OCI-M2 (cell line): ENCODE measurements around the gene QRFP.

ENCODE experiments used
- DNase-seq: peaks from one replicate; lab custom pipeline; 2025; ENCODE audit not compliant: unreplicated experiment; lab: John Stamatoyannopoulos, UW

The QRFP gene

GRCh38 chr9:130896233-130897014, at the start of gene QRFP:
Gene QRFP, minus strand, starts transcription at chr9:130896812. Its CDS starts 2,974 bp downstream, at chr9:130893838.
- DNase-seq, result no peak

- no peak for DNase-seq
Observed at GRCh38 chr9:130945173-130945572, 48.6 kb upstream of the QRFP start.

- DNase-seq, result no peak
Observed at GRCh38 chr9:130944510-130945058, 48.0 kb upstream of the QRFP start.

- no peak for DNase-seq
Observed at GRCh38 chr9:130943777-130944176, 47.2 kb upstream of the QRFP start.

GRCh38 chr9:130943221-130943620, 46.6 kb upstream of the QRFP start:
- no peak for DNase-seq

- no peak for DNase-seq
Observed at GRCh38 chr9:130942679-130943078, 46.1 kb upstream of the QRFP start.

GRCh38 chr9:130942084-130942483, 45.5 kb upstream of the QRFP start:
- no peak for DNase-seq

- DNase-seq, result no peak
Observed at GRCh38 chr9:130940693-130941576, 44.3 kb upstream of the QRFP start.

- no peak for DNase-seq
Observed at GRCh38 chr9:130940027-130940549, 43.5 kb upstream of the QRFP start.

GRCh38 chr9:130939405-130940026, 42.9 kb upstream of the QRFP start:
- no peak for DNase-seq

GRCh38 chr9:130938652-130939404, 42.2 kb upstream of the QRFP start, which contains the start of gene FIBCD1:
Gene FIBCD1, minus strand, starts transcription at chr9:130939247. Its CDS starts 640 bp downstream, at chr9:130938607.
- DNase-seq, result no peak

GRCh38 chr9:130938184-130938651, 41.6 kb upstream of the QRFP start:
- no peak for DNase-seq

- DNase-seq, result no peak
Observed at GRCh38 chr9:130937146-130938076, 40.8 kb upstream of the QRFP start.

GRCh38 chr9:130936285-130937117, 39.9 kb upstream of the QRFP start:
- DNase-seq, result no peak

GRCh38 chr9:130935648-130936271, 39.1 kb upstream of the QRFP start:
- DNase-seq, result no peak

GRCh38 chr9:130934702-130935647, 38.4 kb upstream of the QRFP start:
- no peak for DNase-seq

GRCh38 chr9:130934246-130934645, 37.6 kb upstream of the QRFP start:
- DNase-seq, result no peak
